ENCODE results near the gene NOD2. TPM values are rescaled to one million over a fixed set of nuclear protein-coding genes. Genes with fewer than 3 reads are reported as not detected.

The NOD2 gene
- total and polyA plus RNA-seq, 4 donors: 2.1 to 14.1 (median 5.9) TPM

- no peak for TF ChIP-seq CTCF (IDR thresholded peaks at IDR 0.05; ENCODE audit: control extremely low read depth, extremely low read depth)
- H3K27ac ChIP-seq (ENCODE audit: low read depth in 1 of 2, low read length in 1 of 2): peak overlapping the region; percentile 87 to 95
- WGBS, 2 donors: 1% methylated on average over 28 of the region's 28 CpGs
- H3K9ac ChIP-seq (ENCODE audit: insufficient read depth in 1 of 2, low read length in 2 of 2): peak overlapping the region; percentile 18 to 87
- DNase-seq: peak in 2 of 3 donors; percentile 30 to 35
- H3K9me3 ChIP-seq (ENCODE audit: control insufficient read depth in 4 of 4, insufficient read depth in 3 of 4, low read length in 3 of 4): no peaks in the 10 kb centered on the region
- no peaks in the 10 kb centered on the region for H3K27me3 ChIP-seq (ENCODE audit: control insufficient read depth in 3 of 3, insufficient read depth in 3 of 3, low read length in 2 of 3)
- no peaks in the 10 kb centered on the region for H3K36me3 ChIP-seq (ENCODE audit: control insufficient read depth in 4 of 4, insufficient read depth in 4 of 4, low read length in 4 of 4)
- peak overlapping the region; percentile 84 for H3K4me3 ChIP-seq
- no peak for ATAC-seq (ENCODE audit: insufficient read depth, low FRiP score)
- peaks cover 3 to 21% (median 6%) of the 10 kb centered on the region in 5 donors for H3K4me1 ChIP-seq (ENCODE audit: control insufficient read depth in 5 of 5, insufficient read depth in 5 of 5, low read length in 5 of 5)
Measured at GRCh38 chr16:50742576-50743200, 49.3 kb downstream of the NOD2 start.

GRCh38 chr16:50743581-50744225 is 50.3 kb downstream of the NOD2 start:
- H3K9me3 ChIP-seq (ENCODE audit: control insufficient read depth in 4 of 4, insufficient read depth in 3 of 4, low read length in 3 of 4): no peaks in the 10 kb centered on the region
- H3K27me3 ChIP-seq (ENCODE audit: control insufficient read depth in 3 of 3, insufficient read depth in 3 of 3, low read length in 2 of 3): no peaks in the 10 kb centered on the region
- peak overlapping the region in 1 of 2 donors; percentile 38 for H3K27ac ChIP-seq (ENCODE audit: low read depth in 1 of 2, low read length in 1 of 2)
- H3K4me3 ChIP-seq: no peak overlapping the region
- no peak for DNase-seq
- no peak for TF ChIP-seq CTCF (IDR thresholded peaks at IDR 0.05; ENCODE audit: control extremely low read depth, extremely low read depth)
- H3K9ac ChIP-seq (ENCODE audit: insufficient read depth in 1 of 2, low read length in 2 of 2): peak overlapping the region in 1 of 2 donors; percentile 16
- H3K4me1 ChIP-seq (ENCODE audit: control insufficient read depth in 5 of 5, insufficient read depth in 5 of 5, low read length in 5 of 5): peaks cover 3 to 24% (median 6%) of the 10 kb centered on the region in 5 donors
- H3K36me3 ChIP-seq (ENCODE audit: control insufficient read depth in 4 of 4, insufficient read depth in 4 of 4, low read length in 4 of 4): no peaks in the 10 kb centered on the region
- ATAC-seq (ENCODE audit: insufficient read depth, low FRiP score): no peak
- 39 to 47% methylated on average over 3 of the region's 3 CpGs for WGBS, 2 donors

- DNase-seq: no peak
- Histone ChIP-seq H3K4me1 (ENCODE audit: control insufficient read depth in 5 of 5, insufficient read depth in 5 of 5, low read length in 5 of 5) (peaks cover 3 to 24% (median 6%) of the 10 kb centered on the region in 5 donors), H3K27ac (ENCODE audit: low read depth in 1 of 2, low read length in 1 of 2) (no peak overlapping the region), H3K36me3 (ENCODE audit: control insufficient read depth in 4 of 4, insufficient read depth in 4 of 4, low read length in 4 of 4) (peaks cover 0 to 6% (median 1%) of the 10 kb centered on the region in 4 donors), H3K9me3 (ENCODE audit: control insufficient read depth in 4 of 4, insufficient read depth in 3 of 4, low read length in 3 of 4) (no peaks in the 10 kb centered on the region), H3K4me3 (no peak overlapping the region), H3K9ac (ENCODE audit: insufficient read depth in 1 of 2, low read length in 2 of 2) (no peak overlapping the region), H3K27me3 (ENCODE audit: control insufficient read depth in 3 of 3, insufficient read depth in 3 of 3, low read length in 2 of 3) (no peaks in the 10 kb centered on the region)
- no peak for TF ChIP-seq CTCF (IDR thresholded peaks at IDR 0.05; ENCODE audit: control extremely low read depth, extremely low read depth)
- WGBS, 2 donors: 65 to 72% methylated on average over 3 of the region's 3 CpGs
- ATAC-seq (ENCODE audit: insufficient read depth, low FRiP score): no peak
Measured at GRCh38 chr16:50744881-50745280, 51.5 kb downstream of the NOD2 start.
